ENCODE data around the gene FLNC. TPM values are rescaled to one million over a fixed set of nuclear protein-coding genes. Genes with fewer than 3 reads are reported as not detected.

Gene FLNC
- total RNA-seq, 1 experiment from 2014 or later = 128 TPM

Other genes with a start within 250 kb of the FLNC start
- gene GARIN1A, start 158.1 kb upstream of the FLNC start, total RNA-seq (2022) = 0.48 and 0.79 TPM in 2 replicates
- 171 and 184 TPM in 2 replicates for gene CALU, start 91.0 kb upstream of the FLNC start, total RNA-seq (2022)
- gene OPN1SW, start 54.6 kb upstream of the FLNC start, total RNA-seq (2022) = not detected in 2 replicates
- gene CCDC136, start 38.4 kb upstream of the FLNC start, total RNA-seq (2022) = 7.3 and 10.2 TPM in 2 replicates
- gene ATP6V1F, start 32.5 kb downstream of the FLNC start, total RNA-seq (2022) = 162 and 168 TPM in 2 replicates
- gene KCP, start 80.3 kb downstream of the FLNC start, total RNA-seq (2022) = 0.23 and 0.50 TPM in 2 replicates
- gene IRF5, start 107.5 kb downstream of the FLNC start, total RNA-seq (2022) = 1.2 and 1.8 TPM in 2 replicates
- 56.5 and 59.8 TPM in 2 replicates for gene TNPO3, start 224.7 kb downstream of the FLNC start, total RNA-seq (2022)

All from Caco-2 (cell line).